ENCODE data around the gene ZNF37A.
"Not testable (repeated sequence)": the region's sequence is repeated elsewhere in the genome, so short reads cannot be mapped to it uniquely, and the experiment has no call there.

DNA sequence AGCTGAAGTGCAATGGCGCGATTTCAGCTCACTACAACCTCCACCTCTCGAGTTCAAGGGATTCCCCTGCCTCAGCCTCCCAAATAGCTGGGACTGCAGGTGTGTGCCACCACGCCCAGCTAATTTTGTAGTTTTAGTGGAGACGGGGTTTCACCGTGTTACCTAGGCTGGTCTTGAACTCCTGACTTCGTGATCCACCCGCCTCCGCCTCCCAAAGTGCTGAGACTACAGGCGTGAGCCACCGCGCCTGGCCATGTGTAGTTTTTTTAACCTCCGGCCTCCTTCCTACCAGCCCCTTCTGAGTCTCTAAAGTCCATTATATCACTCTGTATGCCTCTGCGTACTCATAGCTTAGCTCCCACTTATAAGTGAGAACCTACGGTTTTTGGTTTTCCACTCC, 819 bp upstream of the ZNF37A start:
- TF ChIP-seq, protein P1, sequence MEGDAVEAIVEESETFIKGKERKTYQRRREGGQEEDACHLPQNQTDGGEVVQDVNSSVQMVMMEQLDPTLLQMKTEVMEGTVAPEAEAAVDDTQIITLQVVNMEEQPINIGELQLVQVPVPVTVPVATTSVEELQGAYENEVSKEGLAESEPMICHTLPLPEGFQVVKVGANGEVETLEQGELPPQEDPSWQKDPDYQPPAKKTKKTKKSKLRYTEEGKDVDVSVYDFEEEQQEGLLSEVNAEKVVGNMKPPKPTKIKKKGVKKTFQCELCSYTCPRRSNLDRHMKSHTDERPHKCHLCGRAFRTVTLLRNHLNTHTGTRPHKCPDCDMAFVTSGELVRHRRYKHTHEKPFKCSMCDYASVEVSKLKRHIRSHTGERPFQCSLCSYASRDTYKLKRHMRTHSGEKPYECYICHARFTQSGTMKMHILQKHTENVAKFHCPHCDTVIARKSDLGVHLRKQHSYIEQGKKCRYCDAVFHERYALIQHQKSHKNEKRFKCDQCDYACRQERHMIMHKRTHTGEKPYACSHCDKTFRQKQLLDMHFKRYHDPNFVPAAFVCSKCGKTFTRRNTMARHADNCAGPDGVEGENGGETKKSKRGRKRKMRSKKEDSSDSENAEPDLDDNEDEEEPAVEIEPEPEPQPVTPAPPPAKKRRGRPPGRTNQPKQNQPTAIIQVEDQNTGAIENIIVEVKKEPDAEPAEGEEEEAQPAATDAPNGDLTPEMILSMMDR (IDR thresholded peaks at IDR 0.05; ENCODE audit: insufficient read depth, low read length, poor library complexity, severe bottlenecking): not testable (repeated sequence)
- TF ChIP-seq EZH2phosphoT487 (conservative IDR thresholded peaks at IDR 0.05; ENCODE audit: low read length): not testable (repeated sequence)
